Measurements from ENCODE around the gene TMEM161A.
"Not testable (repeated sequence)": the region's sequence is repeated elsewhere in the genome, so short reads cannot be mapped to it uniquely, and the experiment has no call there.

The TMEM161A gene

DNA sequence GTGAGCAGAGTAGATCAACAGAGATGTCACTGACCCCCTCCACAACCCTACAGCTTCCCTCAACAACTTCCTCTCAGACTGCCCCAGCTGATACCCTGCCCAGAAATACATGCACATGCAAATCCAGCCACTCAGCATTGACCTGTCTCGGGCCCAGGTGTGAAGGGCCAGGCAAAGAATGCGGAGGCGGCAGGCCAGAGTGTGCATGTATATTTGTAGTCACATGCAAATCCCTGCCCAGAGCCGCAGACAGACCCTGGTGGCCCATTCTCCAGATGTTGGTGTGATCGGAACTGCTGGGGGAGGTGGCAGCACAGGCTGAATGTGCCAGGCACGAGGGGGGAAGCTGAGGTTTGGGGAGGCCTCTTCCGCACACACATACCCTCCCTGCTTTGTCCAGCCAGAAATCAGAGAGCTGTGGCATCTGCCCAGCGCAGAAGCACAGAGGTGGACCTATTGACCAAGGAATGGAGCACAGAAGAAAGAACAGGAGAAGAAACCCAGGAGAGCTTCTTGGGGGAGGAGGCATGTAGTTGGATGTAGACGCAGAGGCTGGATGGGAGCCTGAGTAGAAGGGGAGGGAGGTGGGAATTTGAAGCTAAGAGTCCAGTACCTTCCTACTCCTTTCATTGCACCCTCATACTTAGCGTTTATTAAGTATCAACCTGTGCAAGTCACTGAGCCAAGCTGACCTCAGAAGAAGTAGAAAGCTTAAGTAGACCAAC lies 17.4 kb upstream of the TMEM161A start:
- no peak overlapping the region for H3K4me3 ChIP-seq (ENCODE audit: control insufficient read depth, low read depth, low read length)
- no peak for DNase-seq (ENCODE audit: low read depth)
- TF ChIP-seq, protein P1, sequence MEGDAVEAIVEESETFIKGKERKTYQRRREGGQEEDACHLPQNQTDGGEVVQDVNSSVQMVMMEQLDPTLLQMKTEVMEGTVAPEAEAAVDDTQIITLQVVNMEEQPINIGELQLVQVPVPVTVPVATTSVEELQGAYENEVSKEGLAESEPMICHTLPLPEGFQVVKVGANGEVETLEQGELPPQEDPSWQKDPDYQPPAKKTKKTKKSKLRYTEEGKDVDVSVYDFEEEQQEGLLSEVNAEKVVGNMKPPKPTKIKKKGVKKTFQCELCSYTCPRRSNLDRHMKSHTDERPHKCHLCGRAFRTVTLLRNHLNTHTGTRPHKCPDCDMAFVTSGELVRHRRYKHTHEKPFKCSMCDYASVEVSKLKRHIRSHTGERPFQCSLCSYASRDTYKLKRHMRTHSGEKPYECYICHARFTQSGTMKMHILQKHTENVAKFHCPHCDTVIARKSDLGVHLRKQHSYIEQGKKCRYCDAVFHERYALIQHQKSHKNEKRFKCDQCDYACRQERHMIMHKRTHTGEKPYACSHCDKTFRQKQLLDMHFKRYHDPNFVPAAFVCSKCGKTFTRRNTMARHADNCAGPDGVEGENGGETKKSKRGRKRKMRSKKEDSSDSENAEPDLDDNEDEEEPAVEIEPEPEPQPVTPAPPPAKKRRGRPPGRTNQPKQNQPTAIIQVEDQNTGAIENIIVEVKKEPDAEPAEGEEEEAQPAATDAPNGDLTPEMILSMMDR (conservative IDR thresholded peaks at IDR 0.05; ENCODE audit: control insufficient read depth, insufficient read depth, low read depth, low read length) = no peak

DNA sequence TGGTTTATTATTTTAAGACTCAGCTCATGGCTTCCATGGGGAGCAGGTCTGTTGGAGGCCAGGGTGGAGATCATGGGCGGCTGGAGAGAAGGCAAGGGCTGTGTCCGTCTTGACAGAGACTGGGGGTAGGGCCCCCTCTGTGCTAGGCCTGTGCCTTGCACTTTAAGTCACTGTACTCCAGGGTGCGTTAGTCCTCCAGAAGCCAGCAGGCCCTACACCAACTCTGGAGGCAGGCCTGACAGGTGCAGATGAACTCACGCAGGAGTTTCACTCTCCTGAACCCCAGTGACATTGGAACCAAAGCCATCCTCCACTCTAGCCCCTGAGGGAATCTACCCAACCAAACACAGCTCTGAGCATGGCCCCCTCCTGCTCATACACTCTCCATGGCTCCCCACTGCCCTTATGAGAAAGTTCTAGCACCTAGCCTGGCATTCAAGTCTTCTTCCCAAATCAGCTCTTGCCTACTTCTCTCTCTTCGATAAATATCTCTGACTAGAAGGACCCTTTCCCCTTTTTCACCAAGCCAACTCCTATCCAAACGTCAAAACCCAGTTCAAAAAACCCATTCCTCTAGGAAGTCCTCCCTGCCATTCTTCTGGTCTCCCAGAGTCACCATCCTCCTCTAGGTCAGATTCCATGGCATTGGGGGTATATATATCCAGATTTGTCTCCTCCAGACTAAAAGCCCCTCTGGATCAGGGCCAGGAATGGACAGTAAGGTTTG lies 16.7 kb upstream of the TMEM161A start:
- DNase-seq (ENCODE audit: low read depth) = no peak
- no peak overlapping the region for H3K4me3 ChIP-seq (ENCODE audit: control insufficient read depth, low read depth, low read length)
- TF ChIP-seq, protein P1 (conservative IDR thresholded peaks at IDR 0.05; ENCODE audit: control insufficient read depth, insufficient read depth, low read depth, low read length) = no peak

DNA sequence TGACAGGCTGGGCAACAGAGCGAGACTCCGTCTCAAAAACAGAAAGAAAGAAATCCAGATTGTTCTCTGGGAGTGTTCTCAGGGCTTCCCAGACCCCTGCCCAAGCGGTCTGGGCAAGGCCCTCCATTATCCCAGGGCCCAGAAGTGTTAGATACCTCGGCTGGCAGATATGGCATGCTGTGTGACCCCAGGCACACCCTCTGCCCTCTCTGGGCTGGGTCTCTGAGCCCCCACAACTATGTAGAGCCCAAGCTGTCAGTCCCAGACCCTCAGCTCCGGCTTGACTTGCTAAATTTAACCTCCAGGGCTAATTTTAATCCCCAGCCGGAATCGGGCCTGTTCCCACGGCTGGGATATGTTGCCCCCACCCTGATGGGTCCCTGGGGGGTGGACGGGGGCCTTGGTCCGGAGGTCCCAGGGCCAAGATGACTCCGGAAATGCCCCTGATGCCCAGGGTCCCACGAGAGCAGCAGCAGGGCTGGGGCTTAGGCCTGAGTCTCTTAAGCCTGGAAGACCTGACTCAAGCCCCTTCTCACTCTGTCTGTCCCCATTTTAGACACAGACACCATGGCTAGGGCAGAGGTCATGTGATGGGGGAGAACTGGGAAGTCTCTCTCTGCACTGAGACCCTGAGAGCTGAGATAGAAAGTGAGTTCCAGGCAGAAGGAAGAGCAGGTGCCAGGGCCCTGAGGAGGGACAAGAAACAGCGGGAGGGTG lies 14.5 kb upstream of the TMEM161A start:
- no peak overlapping the region for H3K4me3 ChIP-seq (ENCODE audit: control insufficient read depth, low read depth, low read length)
- no peak for DNase-seq (ENCODE audit: low read depth)
- TF ChIP-seq, protein P1 (conservative IDR thresholded peaks at IDR 0.05; ENCODE audit: control insufficient read depth, insufficient read depth, low read depth, low read length) = no peak

DNA sequence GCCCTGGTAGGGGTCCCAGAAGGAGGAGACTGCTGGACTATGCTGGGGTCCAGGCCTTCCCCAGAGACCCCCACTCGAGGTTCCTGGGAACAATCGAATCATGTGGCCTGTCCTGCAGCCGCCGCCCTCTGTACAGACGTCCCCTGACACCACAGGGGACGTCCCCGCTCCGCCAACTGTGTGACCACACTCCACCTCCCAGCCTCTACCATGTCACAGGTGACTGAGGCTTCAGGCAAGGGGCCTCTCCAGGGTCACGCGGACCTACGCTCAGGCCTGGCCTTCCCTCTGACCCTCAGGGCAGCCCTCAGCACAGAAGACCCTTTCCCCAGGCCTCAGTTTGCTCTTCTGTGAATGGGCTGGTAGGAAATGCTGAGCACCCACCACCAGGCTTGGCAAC lies 13.1 kb upstream of the TMEM161A start:
- DNase-seq (ENCODE audit: low read depth) = no peak
- no peak overlapping the region for H3K4me3 ChIP-seq (ENCODE audit: control insufficient read depth, low read depth, low read length)
- TF ChIP-seq, protein P1 (conservative IDR thresholded peaks at IDR 0.05; ENCODE audit: control insufficient read depth, insufficient read depth, low read depth, low read length) = no peak

DNA sequence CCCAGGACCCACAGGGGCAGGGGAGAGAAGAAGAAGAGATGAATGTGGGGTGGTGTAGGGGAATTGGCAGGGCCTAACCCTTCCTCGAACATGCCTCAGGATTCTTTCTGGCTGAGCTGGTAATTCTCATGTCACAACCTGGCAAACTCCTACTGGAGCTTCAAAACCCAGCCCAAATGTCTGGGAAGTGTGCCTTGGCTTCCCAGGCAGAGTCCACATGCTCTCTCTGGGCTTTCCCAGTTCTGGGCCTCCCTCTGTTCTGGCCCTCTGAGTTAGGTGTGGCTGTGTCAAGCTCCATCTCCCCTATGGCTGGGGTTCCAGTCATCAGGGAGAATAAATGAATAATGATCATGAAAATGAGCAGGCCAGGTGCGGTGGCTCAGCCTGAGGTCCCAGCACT lies 11.2 kb upstream of the TMEM161A start:
- TF ChIP-seq, protein P1 (conservative IDR thresholded peaks at IDR 0.05; ENCODE audit: control insufficient read depth, insufficient read depth, low read depth, low read length) = no peak
- DNase-seq (ENCODE audit: low read depth) = no peak
- H3K4me3 ChIP-seq (ENCODE audit: control insufficient read depth, low read depth, low read length) = no peak overlapping the region

DNA sequence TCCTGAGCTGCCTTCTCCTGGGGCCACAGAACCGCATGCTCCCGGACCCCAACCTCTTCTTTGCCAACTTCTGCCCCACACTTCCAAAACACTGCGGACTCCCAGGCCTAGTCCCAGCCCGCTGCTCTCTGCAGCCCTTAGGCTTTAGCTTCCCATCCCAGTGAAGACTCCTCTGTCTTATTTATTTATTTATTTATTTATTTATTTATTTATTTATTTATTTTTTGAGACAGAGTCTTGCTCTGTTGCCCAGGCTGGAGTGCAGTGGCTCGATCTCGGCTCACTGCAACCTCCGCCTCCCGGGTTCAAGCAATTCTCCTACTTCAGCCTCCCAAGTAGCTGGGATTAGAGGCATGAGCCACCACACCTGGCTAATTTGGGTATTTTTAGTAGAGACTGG lies 10.2 kb upstream of the TMEM161A start:
- H3K4me3 ChIP-seq (ENCODE audit: control insufficient read depth, low read depth, low read length); DNase-seq (ENCODE audit: low read depth): not testable (repeated sequence)

DNA sequence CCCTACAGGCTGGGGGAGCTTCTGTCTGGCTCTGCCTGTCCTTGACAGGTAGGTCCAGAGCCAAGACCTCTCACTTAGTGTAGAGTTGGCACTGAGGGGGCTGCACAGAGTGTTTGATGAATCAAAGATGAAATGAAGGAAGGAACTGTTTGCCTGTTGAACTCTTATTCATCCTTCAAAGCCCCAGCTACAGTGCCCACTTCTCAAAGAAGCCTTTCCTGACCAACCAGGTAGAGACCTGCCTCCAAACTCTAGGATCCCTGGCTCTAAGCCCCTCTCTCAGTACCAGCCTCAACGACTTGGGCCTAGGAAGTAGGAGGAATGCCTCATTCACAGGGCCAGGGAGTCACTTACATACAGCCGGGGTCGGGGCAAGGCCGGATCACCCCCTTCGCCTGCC lies 9.1 kb upstream of the TMEM161A start:
- TF ChIP-seq, protein P1 (conservative IDR thresholded peaks at IDR 0.05; ENCODE audit: control insufficient read depth, insufficient read depth, low read depth, low read length) = no peak
- no peak overlapping the region for H3K4me3 ChIP-seq (ENCODE audit: control insufficient read depth, low read depth, low read length)
- DNase-seq (ENCODE audit: low read depth) = no peak

Measured in fibroblast of mammary gland (primary cell).